ENCODE results near the gene HID1.

The HID1 gene

GRCh38 chr17:74953134-74953687 is 19.3 kb downstream of the HID1 start:
- TF ChIP-seq, protein P1, sequence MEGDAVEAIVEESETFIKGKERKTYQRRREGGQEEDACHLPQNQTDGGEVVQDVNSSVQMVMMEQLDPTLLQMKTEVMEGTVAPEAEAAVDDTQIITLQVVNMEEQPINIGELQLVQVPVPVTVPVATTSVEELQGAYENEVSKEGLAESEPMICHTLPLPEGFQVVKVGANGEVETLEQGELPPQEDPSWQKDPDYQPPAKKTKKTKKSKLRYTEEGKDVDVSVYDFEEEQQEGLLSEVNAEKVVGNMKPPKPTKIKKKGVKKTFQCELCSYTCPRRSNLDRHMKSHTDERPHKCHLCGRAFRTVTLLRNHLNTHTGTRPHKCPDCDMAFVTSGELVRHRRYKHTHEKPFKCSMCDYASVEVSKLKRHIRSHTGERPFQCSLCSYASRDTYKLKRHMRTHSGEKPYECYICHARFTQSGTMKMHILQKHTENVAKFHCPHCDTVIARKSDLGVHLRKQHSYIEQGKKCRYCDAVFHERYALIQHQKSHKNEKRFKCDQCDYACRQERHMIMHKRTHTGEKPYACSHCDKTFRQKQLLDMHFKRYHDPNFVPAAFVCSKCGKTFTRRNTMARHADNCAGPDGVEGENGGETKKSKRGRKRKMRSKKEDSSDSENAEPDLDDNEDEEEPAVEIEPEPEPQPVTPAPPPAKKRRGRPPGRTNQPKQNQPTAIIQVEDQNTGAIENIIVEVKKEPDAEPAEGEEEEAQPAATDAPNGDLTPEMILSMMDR (IDR thresholded peaks at IDR 0.05): no peak

DNA sequence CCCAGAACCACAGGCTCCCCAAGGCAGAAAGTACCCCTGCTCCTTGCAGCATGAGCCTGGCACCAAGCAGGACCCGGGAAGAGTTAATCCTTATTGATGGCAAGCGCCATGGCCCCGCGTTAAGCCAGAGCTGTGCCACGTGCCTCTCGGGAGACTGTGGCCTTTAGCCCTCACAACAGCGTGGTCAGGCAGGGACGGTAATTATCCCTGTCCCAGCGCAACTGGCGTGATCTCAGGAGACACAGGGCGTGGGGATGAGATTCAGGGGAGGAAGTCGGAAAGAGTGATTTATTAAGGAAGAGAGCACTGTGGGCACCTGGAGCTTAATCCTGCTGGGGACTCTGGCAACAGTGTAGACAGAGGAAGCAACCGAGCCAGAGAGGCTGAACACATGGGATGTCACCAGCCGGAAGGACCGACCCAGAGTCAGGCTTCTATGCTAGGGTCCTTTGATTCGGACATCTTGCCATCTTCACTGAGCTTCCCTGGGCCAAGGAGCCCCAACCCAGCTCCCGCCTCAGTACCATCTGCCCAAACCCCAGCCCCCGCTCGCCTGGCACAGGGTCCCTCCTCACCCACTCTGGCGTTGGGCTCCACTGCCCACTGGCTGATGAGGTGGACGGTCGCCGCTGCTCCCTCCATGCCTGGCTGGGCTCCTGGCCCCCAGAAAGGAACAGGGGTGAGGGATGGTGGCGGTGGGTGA is 20.0 kb downstream of the HID1 start:
- TF ChIP-seq, protein P1 (IDR thresholded peaks at IDR 0.05): no peak

GRCh38 chr17:74951680-74952421 is 20.7 kb downstream of the HID1 start:
- TF ChIP-seq, protein P1 (IDR thresholded peaks at IDR 0.05): no peak

DNA sequence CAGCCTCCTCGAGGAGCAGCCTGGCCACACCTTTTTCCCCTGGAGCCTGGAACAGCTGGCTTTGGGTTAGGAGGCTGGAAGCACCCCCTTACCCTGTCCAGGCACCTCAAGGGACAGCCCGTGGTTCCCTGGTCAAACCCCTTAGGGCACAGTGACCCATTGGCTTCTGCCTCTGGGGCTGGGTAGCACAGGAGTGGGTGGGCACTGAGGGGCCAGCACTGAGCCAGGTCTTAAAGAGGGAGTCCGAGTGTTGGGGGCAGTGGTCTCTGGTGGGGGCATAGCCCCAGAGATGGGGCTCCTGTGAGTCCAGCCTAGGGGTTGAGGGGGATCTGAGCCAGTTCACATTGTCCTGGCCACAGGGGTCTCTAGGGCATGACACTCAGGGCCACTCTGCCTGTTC is 21.5 kb downstream of the HID1 start:
- TF ChIP-seq, protein P1 (IDR thresholded peaks at IDR 0.05): no peak

DNA sequence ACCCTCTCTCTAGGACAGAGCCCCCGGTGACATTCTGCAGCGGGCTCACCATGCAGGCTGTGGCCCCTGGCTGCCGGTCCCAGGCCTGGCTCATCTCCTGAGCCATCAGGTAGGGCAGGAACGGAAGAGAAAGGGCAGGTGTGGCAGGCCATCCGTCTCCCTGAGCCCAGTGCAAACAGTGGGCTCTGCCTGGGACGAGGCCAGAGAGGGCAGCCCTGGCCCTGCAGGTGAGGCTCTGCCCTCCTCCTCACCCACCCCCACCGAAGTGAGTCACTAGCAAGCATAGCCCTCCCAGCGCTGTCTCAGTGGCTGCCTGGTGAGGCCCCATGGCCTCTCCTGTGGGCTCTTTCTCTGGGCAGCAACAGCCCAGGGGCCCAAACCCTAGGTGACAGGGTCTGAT is 22.4 kb downstream of the HID1 start:
- TF ChIP-seq, protein P1 (IDR thresholded peaks at IDR 0.05): no peak

DNA sequence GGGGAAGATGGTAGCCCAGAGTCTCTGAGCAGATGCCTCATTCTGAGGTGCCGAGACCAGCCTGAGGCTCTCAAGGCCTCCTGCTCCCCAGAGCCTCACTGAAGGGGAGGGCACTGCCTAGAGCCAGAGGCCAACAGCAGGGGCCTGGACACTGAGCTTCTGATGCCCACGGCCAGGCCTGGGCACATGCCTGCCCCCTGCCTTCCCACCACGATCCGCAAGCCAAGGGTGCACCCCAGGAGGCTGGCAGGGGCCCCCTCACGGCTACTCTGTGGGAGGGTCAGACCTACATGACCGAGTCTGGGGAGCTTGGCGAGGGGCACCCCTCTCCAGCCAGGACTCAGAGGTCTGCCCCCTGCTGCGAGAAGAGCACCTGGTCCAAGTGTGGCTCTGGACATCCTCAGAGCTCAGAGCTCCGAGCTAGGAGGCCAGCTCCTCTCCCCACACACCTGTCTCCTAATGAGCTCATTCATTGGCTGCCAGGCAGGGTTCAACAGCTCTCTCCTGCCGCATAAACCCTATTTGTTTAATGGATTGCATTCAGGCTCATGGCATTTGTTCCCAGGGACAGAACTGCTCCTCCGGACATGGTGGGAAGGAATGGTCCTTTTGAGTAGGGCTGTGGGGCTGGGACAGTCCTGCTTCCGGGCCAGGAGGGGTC is 23.0 kb downstream of the HID1 start:
- TF ChIP-seq, protein P1 (IDR thresholded peaks at IDR 0.05): no peak

DNA sequence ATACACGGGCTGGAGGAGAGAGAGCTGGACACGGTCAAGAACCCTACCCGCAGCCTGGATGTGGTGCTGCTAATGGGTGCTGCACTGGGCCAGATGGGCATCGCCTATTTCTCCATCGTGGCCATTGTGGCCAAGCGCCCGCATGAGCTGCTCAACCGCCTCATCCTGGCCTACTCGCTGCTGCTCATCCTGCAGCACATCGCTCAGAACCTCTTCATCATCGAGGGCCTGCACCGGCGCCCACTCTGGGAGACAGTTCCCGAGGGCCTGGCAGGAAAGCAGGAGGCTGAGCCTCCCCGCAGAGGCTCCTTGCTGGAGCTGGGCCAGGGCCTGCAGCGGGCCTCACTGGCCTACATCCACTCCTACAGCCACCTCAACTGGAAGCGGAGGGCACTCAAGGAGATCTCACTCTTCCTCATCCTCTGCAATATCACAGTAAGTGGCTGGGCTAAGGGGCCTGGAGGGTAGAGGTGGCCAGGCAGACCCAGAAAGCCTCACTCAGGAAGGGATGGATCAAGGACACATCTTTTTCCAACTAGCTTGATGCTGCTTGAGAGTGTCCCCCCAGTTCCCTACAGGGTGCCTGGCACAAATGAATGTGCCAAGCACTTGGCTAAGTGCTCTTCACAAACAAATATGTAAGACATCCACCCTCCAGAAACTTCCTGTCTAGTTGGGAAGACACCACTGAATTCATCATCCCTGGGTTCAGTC is 25.4 kb downstream of the HID1 start:
- TF ChIP-seq, protein P1 (IDR thresholded peaks at IDR 0.05): no peak
